Embryonic facial prominence (tissue), 1 donor: ENCODE measurements around the gene FLT3LG.
"Not testable (repeated sequence)": the region's sequence is repeated elsewhere in the genome, so short reads cannot be mapped to it uniquely, and the experiment has no call there.

Source experiments
- DNase-seq: peaks from one replicate; pipeline ENCODE4 v3.0.0-alpha.2; 2016; ENCODE audit errors: extremely low spot score

FLT3LG gene

GRCh38 chr19:49461656-49462055 is 12.4 kb upstream of the FLT3LG start:
- no peak for DNase-seq

- DNase-seq, result no peak
Measured at GRCh38 chr19:49462492-49462891, 11.5 kb upstream of the FLT3LG start.

- no peak for DNase-seq
Measured at GRCh38 chr19:49463960-49464740, 9.9 kb upstream of the FLT3LG start.

GRCh38 chr19:49465371-49465770 is 8.6 kb upstream of the FLT3LG start:
- DNase-seq, result no peak

GRCh38 chr19:49468199-49468598 is 5.8 kb upstream of the FLT3LG start:
- DNase-seq, result no peak

GRCh38 chr19:49468746-49469447 is 5.1 kb upstream of the FLT3LG start:
- DNase-seq, result peak; percentile 55

GRCh38 chr19:49469828-49470614 is 4.0 kb upstream of the FLT3LG start:
- DNase-seq, result no peak

- no peak for DNase-seq
Measured at GRCh38 chr19:49470615-49470978, 3.4 kb upstream of the FLT3LG start.

GRCh38 chr19:49472936-49473335 is 1.1 kb upstream of the FLT3LG start:
- DNase-seq, result no peak

- not testable (repeated sequence) for DNase-seq
Measured at GRCh38 chr19:49473501-49473867, 531 bp upstream of the FLT3LG start.

GRCh38 chr19:49474542-49474924 is 518 bp downstream of the FLT3LG start:
- no peak for DNase-seq

GRCh38 chr19:49475191-49475917 is 1.3 kb downstream of the FLT3LG start:
- no peak for DNase-seq

GRCh38 chr19:49475995-49476880 is 2.2 kb downstream of the FLT3LG start:
- DNase-seq, result no peak

GRCh38 chr19:49479975-49480628 is 6.1 kb downstream of the FLT3LG start:
- no peak for DNase-seq

GRCh38 chr19:49481020-49481683 is 7.1 kb downstream of the FLT3LG start:
- no peak for DNase-seq

GRCh38 chr19:49486232-49486631 is 12.2 kb downstream of the FLT3LG start:
- no peak for DNase-seq

- DNase-seq, result no peak
Measured at GRCh38 chr19:49486710-49487276, 12.8 kb downstream of the FLT3LG start.

GRCh38 chr19:49487277-49488045 is 13.4 kb downstream of the FLT3LG start, which contains the start of gene RPL13A:
Gene RPL13A, plus strand, starts transcription at chr19:49487608. Its CDS starts 22 bp downstream, at chr19:49487630.
- peak; percentile 97 for DNase-seq
